ENCODE results near the gene SCFD2.
"Not testable (repeated sequence)": the region's sequence is repeated elsewhere in the genome, so short reads cannot be mapped to it uniquely, and the experiment has no call there.

The SCFD2 gene

DNA sequence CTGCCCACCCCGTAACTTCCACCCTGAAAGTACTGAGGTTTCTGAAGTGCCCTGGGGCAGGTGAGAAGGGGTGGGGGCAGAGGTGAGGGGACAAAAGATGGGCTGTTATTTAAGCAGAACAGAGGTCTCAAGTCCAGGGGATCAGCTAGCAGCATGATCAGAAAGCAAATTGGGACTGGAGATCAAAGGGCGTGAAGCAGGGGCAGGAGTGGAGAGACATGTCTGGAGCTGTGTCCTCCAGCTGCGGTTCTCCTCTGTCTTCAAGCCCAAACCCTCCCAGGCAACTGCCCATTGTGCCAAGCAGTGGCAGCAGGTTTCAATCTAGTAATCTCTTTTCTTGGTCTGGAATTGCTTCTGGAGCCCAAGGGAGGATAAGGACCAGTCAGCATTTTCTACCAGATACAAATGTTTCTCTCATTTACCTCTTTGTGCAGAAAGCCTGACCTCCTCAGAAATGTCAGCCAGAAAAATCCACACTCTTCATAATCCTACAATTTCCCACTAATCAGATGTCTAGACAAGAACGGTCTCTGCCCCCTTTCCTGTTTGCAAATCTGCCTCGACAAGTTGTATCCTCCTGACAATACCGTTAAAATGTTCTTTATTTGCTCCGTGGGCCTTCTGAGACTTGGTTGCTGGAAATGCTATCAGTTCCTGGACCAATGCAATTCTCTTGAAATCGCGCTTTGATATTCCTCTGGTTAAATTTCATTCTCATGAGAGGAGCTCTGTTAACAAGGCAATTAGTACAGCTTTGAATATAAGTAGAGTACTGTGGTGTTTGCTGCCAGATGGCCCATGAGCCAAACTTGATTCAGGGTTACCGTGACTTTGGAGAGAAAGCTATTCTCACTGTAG lies 526.9 kb downstream of the SCFD2 start:
- no peak for DNase-seq

DNA sequence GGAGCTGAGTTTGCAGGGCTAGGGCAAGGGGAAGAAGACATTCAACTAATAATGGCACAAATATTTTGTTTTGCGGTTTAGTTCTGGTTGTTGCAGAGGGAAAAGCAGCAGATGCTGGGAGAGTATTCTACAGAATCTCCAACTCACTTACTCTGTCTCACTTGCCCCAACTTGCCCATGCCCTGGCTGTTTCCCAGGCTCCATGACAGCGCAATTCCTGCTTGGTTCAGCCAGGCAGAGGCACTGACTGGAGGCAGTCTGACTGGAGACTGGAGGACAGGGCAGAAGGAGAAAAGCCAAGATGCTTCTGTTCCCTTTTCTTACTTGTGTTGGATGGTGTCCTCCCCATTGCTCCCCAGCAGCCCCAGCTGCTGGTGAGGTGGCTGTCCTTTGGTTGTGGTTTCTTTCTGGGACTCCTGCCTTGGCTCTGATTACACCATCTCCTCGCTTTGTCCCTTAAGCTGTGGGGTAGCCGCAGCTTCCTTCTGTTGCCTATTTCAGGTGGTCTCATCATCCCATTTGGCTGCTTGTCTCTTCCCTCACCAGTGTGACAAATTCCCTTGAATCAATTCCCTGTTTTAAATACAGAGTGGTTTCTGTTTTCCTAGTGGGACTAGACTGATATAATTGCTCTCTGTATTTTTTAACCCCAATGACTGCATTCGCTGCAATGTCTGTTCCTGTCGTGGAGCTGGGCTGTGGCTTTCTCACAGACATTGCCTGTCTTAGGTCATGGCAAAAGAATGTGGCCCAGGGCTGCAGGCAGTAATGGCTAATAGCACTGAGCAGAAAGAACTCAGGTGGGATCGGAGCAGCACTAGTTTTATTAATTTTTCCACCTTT lies 527.9 kb downstream of the SCFD2 start:
- DNase-seq = no peak

DNA sequence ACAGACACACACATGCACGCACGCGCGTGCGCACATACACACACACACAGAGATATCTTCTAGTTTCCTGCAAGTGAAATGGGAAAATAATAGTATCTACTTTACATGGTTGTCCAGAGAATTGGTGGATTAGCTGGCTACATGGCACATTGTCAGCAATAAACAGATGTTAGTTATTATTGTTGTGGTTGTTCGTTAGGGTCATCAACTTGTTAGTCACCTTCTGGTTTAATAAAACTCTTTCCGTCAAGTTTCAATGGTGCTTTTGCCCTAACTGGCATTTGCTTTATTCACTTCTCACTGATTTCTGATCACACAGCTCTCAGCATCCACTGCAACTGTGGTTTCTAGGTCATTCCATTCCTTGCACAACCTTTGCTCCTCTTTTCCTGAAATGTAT lies 529.2 kb downstream of the SCFD2 start:
- no peak for DNase-seq

DNA sequence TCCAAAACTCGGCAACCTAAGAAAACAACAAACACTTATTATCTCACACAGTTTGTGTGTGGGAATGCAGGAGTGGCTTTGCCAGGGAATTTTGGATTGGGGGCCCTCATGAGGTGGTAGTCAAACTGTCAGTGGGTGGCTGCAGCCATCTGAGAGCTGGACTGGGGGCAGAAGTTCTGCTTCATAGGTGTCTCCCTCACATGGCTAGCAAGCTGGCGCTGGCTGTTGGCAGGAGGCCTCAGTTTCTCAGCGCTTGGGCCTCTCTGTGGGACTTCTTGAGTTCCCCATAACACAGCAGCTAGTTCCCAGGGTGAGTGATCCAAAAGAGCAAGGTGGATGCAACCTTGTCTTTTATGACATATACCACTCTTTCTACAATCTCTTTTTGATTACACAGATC lies 529.7 kb downstream of the SCFD2 start:
- no peak for DNase-seq

DNA sequence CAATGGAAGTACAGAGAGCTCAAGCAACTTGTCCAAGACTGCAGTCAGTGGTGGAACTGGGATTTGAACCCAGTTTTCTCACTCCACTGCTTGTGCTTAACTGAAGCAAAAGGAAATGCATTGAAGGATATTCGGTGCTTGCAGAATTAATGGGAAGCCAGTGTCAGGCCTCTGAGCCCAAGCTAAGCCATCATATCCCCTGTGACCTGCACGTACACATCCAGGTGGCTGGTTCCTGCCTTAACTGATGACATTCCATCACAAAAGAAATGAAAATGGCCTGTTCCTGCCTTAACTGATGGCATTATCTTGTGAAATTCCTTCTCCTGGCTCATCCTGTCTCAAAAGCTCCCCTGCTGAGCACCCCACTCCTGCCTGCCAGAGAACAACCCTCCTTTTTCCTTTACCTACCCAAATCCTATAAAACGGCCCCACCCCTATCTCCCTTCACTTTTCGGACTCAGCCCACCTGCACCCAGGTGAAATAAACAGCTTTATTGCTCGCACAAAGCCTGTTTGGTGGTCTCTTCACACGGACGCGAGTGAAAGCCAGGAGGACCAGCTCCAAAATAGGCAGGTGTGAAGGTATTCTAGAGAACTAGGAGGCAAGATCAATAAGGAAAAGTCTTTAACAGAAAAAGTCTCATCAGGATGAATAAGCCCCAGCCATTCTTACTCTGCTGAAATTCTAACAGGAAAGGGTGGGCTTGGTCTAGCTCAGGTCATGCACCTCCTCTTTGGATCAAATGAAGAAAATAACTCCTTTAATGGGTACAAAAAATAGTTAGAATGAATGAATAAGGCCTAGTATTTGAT lies 531.0 kb downstream of the SCFD2 start:
- DNase-seq = not testable (repeated sequence)

DNA sequence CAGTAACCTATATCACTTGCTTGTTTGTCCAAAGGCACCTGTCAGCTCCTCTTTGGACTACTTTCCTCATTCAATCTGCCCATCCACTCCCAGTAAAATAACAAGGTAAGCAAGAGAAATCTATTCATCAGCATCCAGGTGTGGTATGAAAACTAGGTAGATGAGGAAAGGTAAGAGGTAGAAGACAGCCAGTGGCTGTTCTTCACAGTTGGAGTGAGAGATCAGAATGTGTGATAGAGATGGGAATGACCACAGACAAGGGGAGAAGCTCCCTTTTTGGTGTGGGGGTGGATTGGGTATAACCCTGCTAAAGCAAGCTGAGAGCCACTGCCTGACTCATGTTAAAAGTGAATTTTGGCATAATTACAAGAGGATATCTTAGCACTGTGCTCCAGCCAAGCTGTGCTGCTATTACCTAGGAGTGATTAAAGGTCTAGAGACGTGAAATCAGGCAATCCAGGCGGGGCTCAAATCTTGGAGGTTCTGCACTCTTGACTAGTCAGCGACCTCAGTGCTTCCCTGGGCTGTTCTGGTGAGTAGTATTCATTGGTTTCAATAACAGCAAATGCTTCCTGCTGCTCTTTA lies 531.8 kb downstream of the SCFD2 start:
- no peak for DNase-seq

DNA sequence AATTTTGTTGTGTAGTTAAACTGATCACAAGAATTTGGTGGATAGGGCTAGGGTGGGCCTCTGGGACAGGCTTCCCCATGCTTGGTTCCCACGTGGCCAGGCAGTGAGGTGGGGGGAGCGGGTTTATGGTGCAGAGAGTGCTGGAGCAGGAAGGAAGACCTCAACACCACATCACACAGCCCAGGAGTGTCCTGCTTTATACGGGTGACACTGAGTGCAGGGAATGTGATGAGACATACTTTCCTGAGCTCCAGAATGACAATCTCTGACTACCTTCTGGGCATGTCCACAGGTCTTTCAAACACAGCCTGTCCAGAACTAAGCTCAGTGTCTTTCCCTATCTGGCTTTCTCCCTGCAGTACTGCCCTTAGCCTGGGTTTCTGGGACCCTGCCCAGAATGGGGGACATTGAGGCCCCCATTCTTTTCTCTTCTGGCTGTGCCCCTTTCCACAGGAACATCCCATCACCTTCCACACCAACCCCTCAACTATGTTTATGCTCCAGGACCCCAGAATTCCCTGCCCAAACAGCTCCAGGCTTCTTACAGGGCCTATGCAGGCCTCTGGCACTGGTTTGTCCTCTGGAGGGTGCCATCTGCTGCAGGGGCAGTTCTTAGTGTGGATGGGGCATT lies 540.3 kb downstream of the SCFD2 start:
- no peak for DNase-seq

DNA sequence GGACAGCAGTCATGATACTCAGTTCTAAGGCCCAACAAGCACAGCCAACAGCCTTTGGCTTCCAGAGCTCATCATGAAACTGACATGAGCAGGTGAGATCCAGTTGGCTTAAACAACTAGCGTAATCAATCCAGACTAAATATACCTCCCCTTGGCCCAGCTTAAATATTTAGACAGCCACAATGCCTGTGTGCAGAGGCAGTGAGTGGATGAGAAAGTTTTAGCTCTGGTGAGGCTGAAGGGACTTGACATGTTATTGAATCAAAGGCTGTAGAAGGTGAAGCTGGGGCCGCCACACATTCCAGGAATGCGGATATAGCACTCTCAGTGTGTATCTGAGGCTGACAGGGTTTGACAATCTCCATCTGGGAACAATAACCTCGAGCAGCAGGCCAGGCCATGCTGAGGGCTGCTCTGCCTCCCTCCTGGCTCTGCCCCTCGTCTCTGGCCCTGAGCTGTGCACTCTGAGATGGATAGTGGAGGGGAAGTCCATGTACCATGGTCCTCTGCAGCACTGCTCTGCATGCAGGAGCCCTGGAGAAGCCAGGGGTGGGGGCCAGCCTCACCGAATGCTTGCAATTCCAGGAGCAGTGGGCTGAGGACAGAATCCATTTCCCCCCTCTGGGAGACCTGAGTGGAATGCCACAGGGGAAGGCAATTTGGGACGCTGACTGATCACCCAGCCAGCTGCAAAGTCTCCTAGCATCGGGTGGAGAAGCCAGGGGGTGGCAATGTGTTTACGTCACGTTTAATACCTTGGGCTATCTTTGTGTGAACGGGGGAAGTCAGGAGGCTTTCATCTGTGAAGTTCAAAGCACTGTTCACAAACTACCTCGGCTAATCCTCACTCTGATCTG lies 541.0 kb downstream of the SCFD2 start:
- DNase-seq = no peak

DNA sequence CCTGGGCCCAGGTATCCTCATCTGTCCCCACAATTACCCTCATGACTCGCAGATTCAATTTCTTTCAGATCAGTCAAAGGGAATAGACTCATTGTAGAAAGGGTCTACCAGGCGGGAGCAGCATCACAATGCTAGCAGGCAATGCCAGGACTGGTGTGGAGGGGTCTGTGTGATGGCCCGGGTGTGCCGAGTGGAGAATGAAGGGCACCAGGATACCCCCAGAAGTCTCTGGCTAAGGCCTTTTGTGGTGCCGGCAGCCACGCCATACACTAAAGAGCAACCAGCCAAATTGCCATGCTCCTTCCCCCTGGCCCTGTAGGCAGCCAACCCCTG lies 541.6 kb downstream of the SCFD2 start:
- DNase-seq = no peak

DNA sequence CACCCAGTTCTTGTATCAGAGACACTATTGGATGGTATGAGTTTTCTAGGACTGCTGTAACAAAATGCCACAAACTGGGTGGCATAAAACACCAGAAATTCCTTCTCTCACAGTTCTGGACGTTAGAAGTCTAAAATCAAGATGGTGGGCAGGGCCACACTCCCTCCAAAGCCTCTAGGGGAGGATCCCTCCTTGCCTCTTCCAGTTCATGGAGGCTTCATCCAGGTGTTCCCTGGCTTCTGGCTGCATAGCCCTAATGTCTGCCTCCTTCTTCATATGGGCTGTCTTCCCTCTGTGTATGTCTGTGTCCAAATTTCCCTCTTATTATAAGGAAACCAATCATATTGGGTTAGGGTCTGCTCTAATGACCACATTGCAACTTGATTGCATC lies 542.2 kb downstream of the SCFD2 start:
- DNase-seq = peak in 1 of 2 experiments; percentile 24
